DMS114 treated with DMSO at 0.1 percent for 48 hours (cell line): ENCODE results near the gene HMBS.

ENCODE experiments used
- DNase-seq: peaks from one replicate; lab custom pipeline; 2025; ENCODE audit not compliant: unreplicated experiment; lab: John Stamatoyannopoulos, UW

The HMBS gene

DNA sequence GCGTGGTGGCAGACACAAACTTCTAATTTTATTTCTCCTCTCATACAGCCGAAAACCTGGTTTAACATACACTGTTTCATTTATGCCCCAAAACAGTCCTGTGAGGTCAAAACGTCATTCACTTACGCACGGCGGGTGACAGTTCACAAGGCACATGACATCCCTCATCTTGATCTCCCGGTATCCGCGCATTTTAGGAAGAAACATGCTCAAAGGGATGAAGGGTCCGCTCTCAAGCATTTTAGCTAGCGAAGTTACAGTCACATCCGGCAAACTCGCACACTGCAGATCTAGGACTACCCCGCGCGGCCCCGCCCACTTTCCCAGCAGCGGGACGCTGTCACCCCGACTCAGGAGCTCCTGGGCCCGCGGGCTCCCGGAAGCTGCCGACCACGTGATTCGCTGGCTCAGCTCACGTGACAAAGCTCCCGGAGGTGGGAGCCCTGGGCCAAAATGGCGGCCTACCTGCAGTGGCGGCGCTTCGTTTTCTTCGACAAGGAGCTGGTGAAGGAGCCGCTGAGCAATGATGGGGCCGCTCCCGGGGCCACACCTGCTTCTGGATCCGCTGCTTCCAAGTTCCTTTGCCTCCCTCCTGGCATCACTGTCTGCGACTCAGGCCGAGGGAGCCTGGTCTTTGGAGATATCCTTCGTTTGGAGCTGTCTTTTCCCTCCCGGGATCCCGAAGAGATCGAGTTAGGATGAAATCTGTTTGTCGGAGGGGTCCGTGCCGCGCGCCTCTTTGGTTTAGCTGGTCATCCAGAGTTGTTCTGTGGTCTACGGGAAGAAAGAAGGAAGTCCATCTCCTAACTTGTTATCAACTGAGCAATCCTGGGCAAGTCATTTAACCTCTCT is 17.1 kb upstream of the HMBS start, which contains the start of gene VPS11:
VPS11 (plus strand) TSS at position 448 of the 852 bp plus-strand sequence; CDS start at position 454, 6 bp downstream.
- DNase-seq = peak; percentile 84

DNA sequence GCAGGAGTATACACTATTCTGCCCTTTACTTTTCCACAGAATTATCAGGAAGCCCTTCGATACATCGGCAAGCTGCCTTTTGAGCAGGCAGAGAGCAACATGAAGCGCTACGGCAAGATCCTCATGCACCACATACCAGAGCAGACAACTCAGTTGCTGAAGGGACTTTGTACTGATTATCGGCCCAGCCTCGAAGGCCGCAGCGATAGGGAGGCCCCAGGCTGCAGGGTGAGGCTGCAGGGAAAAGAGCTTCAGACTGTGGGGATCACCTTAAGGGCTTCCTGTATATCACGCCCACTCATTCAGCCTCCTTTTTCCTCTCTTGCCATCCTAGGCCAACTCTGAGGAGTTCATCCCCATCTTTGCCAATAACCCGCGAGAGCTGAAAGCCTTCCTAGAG is 6.8 kb upstream of the HMBS start:
- DNase-seq = no peak

DNA sequence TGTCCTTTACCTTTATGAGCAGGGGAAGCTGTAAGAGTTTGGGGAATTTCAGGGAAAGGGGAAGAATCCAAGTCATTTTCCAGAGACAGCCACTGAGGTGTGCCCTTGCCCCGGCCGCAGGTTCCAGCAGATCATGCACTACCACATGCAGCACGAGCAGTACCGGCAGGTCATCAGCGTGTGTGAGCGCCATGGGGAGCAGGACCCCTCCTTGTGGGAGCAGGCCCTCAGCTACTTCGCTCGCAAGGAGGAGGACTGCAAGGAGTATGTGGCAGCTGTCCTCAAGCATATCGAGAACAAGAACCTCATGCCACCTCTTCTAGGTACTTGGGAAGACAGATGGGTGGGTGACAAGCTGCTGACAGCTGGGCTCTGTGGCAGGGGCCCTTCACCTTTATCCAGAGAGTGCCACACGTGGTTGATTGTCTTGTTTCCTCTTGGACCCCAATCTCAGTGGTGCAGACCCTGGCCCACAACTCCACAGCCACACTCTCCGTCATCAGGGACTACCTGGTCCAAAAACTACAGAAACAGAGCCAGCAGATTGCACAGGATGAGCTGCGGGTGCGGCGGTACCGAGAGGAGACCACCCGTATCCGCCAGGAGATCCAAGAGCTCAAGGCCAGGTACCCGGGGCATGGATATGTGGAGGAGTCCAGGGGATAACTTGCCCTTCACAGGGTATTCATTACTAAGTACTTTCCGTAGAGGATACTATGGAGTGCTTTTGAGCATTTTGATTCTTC is 5.8 kb upstream of the HMBS start:
- no peak for DNase-seq

- DNase-seq = no peak
Measured at GRCh38 chr11:119081682-119082260, 2.9 kb upstream of the HMBS start.

GRCh38 chr11:119085437-119085847 is 761 bp downstream of the HMBS start:
- no peak for DNase-seq

- DNase-seq = no peak
Measured at GRCh38 chr11:119087123-119087522, 2.4 kb downstream of the HMBS start.

DNA sequence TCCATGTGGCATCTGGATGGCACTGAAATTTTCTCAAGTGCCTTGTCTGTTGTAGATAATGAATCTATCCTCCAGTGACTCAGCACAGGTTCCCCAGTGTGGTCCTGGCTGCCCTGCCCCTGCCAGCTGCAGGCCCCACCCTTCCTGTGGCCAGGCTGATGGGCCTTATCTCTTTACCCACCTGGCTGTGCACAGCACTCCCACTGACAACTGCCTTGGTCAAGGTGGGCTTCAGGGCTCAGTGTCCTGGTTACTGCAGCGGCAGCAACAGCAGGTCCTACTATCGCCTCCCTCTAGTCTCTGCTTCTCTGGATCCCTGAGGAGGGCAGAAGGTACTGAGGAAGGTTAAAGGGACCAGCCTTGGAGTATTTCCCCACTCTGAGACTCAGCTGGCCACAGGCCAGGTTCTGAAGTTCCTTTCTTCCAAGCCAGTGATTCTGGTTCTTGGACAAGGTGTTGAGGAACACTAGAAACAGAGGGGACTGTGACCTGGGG is 3.1 kb downstream of the HMBS start:
- DNase-seq = no peak

DNA sequence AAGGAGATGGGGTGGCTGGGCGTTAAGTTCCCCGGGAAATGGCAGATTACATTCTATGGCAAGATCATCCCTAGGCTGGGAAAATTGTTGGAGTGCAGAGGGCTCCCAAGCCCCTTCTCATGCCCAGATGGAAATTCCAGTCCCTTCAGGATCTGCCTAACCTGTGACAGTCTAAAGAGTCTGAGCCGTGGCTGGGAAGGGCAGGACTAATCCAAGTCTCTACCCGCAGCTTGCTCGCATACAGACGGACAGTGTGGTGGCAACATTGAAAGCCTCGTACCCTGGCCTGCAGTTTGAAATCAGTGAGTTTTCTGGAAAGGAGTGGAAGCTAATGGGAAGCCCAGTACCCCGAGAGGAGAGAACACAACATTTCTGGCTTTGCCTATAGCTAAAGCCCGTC is 3.7 kb downstream of the HMBS start:
- DNase-seq = no peak

DNA sequence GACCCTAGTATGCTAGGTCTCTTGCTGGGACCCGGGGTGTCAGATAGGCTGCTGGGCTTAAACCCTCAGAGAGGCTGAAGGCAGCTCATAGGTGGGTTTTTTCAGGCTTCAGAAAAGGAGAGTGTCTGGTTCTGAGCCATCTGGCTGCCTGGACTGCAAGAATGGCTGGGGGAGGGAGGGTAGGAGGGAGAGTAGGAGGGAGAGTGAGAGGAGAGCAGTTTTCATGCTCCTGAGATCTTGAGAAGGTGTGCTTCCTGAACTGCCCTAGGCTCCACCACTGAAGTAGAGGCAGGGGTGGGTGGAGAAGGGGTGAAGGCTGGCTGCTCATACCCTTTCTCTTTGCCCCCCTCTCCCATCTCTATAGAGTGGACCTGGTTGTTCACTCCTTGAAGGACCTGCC is 4.6 kb downstream of the HMBS start:
- DNase-seq = no peak

- no peak for DNase-seq
Measured at GRCh38 chr11:119091178-119091577, 6.5 kb downstream of the HMBS start.

DNA sequence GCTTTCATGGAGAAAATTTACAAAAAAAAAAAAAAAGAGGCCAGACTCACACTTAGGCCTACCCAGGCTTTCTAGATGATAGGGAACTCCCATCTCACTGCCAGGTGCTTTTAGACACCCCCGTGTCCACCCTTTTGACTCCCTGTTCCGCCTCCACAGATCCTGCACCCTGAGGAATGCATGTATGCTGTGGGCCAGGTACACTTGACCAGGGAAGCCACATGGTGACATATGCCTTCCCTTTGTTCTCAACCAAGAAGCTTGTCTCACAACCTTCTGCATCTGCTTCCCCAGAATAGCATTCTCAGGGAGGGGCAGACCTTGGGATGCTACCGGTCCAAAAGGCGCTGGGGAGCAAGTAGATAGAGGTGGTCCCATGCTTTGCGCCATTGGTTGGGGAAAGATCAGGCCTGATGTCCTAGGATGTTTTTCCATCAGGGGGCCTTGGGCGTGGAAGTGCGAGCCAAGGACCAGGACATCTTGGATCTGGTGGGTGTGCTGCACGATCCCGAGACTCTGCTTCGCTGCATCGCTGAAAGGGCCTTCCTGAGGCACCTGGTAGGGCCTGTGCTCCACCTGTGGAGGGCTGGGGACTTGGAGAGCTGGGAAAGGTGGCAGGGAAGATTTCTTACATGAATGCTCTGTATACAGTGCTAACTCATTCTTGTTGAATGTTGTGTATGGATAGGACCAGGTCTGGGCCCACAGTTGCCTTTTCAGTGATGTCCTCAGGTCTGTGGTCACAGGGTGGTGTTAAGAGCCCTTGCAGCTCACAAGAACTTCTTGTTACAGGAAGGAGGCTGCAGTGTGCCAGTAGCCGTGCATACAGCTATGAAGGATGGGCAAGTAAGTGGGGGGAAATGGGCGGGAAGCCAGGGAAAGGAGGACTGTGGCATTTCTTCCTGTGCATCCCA is 7.5 kb downstream of the HMBS start:
- DNase-seq = no peak

- no peak for DNase-seq
Measured at GRCh38 chr11:119092880-119093842, 8.5 kb downstream of the HMBS start.

DNA sequence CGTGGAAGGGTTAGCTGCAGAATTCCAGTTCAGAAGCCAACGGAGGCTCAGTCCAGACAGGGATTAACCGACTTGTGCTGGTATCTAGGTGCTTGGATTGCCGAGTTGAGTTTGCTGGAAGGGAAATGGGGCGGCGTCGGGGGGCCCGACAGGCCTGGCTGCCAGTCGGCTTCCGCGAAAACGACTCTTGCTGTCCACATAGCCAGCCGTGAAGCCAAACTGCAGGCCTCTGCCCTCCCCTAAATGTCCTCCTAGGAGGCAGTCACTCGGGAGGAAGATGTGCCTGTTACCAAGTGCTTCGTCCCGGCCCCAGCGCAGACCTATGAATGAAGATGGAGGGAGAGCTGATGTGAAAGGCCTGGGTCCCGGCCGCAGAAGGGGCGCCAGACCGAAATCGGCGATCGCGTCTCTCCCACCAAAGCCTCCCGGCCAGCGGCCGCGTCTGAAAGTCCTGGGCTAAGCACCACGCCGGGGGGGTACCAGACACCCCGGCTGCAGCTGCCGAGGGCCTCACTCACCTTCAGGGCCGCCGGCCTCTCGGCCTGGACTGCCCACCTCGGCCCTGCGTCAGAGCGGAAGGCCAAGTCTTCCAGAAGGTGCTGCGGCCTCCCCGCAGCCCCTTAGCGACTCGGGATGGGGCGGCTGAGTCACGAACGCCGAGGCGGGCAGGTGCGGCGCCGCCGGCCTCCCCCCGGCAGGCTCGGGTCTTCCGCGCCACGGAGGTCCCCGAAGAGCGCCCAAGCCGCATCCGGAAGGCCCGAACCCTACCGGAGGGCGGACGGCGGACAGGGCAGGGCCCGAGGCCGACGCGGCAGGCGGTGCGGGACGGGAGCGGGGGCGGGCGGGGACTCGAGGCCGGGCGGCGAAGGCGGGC is 9.5 kb downstream of the HMBS start:
- no peak for DNase-seq

DNA sequence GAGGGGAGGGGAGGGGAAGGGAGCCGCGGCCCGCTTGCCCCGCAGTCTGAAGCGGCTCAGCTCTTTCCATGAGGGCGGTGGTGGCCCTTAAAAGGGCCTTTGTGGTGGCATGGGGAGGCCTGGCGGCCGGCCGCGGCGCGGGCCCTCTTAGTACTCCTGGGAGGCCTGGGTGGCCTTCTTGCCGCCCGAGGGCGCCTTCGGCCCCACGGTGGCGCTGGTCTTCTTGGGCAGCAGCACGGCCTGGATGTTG is 10.1 kb downstream of the HMBS start:
- no peak for DNase-seq

DNA sequence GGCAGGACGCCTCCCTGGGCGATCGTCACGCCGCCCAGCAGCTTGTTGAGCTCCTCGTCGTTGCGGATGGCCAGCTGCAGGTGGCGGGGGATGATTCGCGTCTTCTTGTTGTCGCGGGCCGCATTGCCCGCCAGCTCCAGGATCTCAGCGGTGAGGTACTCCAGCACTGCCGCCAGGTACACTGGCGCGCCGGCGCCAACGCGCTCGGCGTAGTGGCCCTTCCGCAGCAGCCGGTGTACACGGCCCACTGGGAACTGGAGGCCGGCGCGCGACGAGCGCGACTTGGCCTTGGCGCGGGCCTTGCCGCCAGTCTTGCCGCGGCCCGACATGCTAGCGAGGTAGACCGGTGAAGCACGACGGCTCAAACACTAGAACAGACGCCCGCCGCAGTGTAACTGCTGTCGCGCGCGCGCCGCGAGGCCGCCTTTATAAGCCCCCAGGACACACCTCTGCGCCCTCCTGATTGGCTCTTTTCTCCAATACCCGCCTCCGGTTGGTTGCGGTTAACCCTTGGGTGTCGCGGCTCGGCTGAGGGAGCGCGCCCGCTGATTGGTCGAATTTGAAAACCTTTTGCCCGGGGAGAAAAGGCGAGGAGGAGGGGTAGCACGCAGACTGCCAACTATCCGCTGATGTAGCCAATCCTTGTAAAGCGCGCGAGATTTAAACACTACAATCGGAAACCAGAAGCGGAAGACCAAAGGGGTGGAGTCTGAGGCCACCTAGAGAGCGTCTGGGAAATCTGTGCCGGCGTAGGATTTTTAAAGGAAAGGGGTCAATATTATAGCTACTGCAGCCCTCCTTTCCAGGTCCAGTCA is 10.6 kb downstream of the HMBS start:
- DNase-seq = peak; percentile 80

- DNase-seq = no peak
Measured at GRCh38 chr11:119099711-119100110, 15.0 kb downstream of the HMBS start.

DNA sequence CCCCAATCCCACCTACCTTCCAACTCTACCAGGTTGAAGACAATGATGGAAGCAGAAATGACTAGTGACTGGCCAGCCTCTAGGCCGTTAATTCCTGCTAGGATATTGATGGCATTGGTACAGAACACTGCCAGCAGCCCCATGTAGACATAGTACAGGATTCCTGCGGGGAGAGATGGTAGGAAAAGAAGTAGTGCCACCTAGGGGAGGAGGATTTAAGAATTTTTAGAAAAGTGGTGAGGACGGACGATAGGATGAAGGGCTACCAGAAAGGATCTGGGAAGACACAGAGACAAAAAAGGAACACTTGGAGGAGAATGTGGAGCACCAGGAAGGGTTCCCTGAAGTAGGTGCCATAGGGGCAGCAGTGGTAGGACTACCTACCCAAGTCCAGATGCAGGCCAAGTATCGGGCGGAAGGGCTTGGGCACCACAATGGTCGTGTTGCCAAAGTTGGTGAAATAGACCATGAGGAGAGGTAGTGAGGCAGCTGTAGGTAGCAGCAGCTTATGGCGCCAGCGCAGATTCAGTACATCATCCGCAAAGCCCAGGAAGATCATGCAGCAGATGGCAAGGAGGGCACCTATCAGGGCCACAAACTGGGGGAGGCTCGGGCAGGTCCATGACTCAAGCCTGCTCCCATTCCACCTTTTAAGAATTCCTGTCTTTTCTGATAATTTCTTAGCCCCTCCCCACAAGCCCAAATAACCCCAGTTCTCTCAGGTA is 15.7 kb downstream of the HMBS start:
- peak; percentile 61 for DNase-seq
